GM12878 (cell line): ENCODE results near the gene B9D1. TPM values are rescaled to one million over a fixed set of nuclear protein-coding genes. Genes with fewer than 3 reads are reported as not detected.

Experiments
- ATAC-seq: fragments of 200-7000 bp; cut with Tn5 transposase; 3 replicates; pipeline ENCODE4 v1.9.1; 2020; ENCODE audit warnings: mild to moderate bottlenecking, moderate library complexity
- BruUV-seq: library from RNA; stranded (reverse); fragments of 400-500 nt; replicated peaks from 2 replicates; lab custom pipeline; 2021; lab: Mats Ljungman, UMichigan
- CTCF ChIA-PET: fragments of 300-600 bp; sonication (Branson Sonifier 250); formaldehyde crosslinking; extraction: SDS; loops from one replicate; lab custom pipeline; 2021; ENCODE audit warnings: inconsistent platforms; lab: Yijun Ruan, JAX
- POLR2A ChIA-PET: fragments of 350-600 bp; formaldehyde crosslinking; extraction: SDS; loops from one replicate; lab custom pipeline; 2021; ENCODE audit warnings: inconsistent platforms; lab: Charles Lee
- RAD21 ChIA-PET: fragments of 300-600 bp; sonication (Branson Sonifier 250); formaldehyde crosslinking; loops from one replicate; lab custom pipeline; 2023; ENCODE audit warnings: antibody characterized with exemption; ENCODE audit not compliant: unreplicated experiment; lab: Charles Lee
- SMC1A ChIA-PET: fragments of 300-600 bp; sonication (Branson Sonifier 250); formaldehyde crosslinking; loops from one replicate; lab custom pipeline; 2023; ENCODE audit not compliant: unreplicated experiment, uncharacterized antibody; lab: Charles Lee
- DNase-seq: peaks from one replicate; pipeline ENCODE4 v3.0.0-alpha.2; 2011; ENCODE audit warnings: low read depth, low spot score
- FAIRE-seq: peaks from 3 replicates; lab custom pipeline; 2011; peaks lifted over from hg19 to GRCh38; lab: Jason Lieb, UNC
- H2AFZ ChIP-seq: 2 replicates; pipeline ENCODE4 v1.6.0; 2011; ENCODE audit warnings: low read depth, low read length, control low read depth; ENCODE audit not compliant: control insufficient read depth
- H3K27ac ChIP-seq: 2 replicates; pipeline ENCODE4 v1.5.1; 2011; ENCODE audit warnings: control low read depth; ENCODE audit not compliant: control insufficient read depth, insufficient read depth
- H3K27me3 ChIP-seq, 2 experiments: replicated peaks in 1 of 2; 2 replicates each; pipeline versions ENCODE4 v1.6.0 to v1.6.1; 2011; ENCODE audit warnings: low read length in 1 of 2; ENCODE audit not compliant: control insufficient read depth in 2 of 2, insufficient read depth in 2 of 2
- H3K36me3 ChIP-seq, 2 experiments: 2 replicates each; pipeline ENCODE4 v1.5.1; 2011; ENCODE audit warnings: low read length in 1 of 2; ENCODE audit not compliant: control insufficient read depth in 2 of 2, insufficient read depth in 2 of 2
- H3K4me1 ChIP-seq: 2 replicates; pipeline ENCODE4 v1.6.1; 2011; ENCODE audit warnings: mild to moderate bottlenecking, low read length, moderate library complexity, mixed read lengths; ENCODE audit not compliant: control insufficient read depth, insufficient read depth
- H3K4me2 ChIP-seq: 2 replicates; pipeline ENCODE4 v1.6.0; 2011; ENCODE audit warnings: control low read depth; ENCODE audit not compliant: control insufficient read depth, insufficient read depth
- H3K4me3 ChIP-seq: fragments of 200-600 bp; sonication (generic); 2 replicates; pipeline ENCODE4 v1.5.1; 2016
- H3K79me2 ChIP-seq: 2 replicates; pipeline ENCODE4 v1.6.0; 2011; ENCODE audit warnings: low read length; ENCODE audit not compliant: control insufficient read depth, insufficient read depth
- H3K9ac ChIP-seq: 2 replicates; pipeline ENCODE4 v1.8.0; 2011; ENCODE audit warnings: low read length, control low read depth, mixed read lengths; ENCODE audit not compliant: control insufficient read depth, insufficient read depth
- H3K9me3 ChIP-seq: replicated peaks from 3 replicates; pipeline ENCODE4 v1.5.1; 2011; ENCODE audit warnings: mild to moderate bottlenecking, low read length; ENCODE audit not compliant: control insufficient read depth, insufficient read depth
- H4K20me1 ChIP-seq: 2 replicates; pipeline ENCODE4 v1.6.0; 2011; ENCODE audit not compliant: control insufficient read depth, insufficient read depth
- ASH2L ChIP-seq: fragments of 300-600, 200-600 bp; sonication (generic); IDR thresholded peaks from 2 replicates; pipeline ENCODE4 v1.6.1; 2017; ENCODE audit warnings: low read depth, mild to moderate bottlenecking, borderline replicate concordance
- ETV6 ChIP-seq, 2 experiments: fragments of 450-650 bp in 1 of 2; IDR thresholded peaks in 1 of 2; conservative IDR thresholded peaks in 1 of 2; 2 replicates each; pipeline ENCODE4 v1.6.1; 2014; ENCODE audit warnings: antibody characterized with exemption in 1 of 2, borderline replicate concordance in 1 of 2, low read depth in 1 of 2, mild to moderate bottlenecking in 1 of 2, moderate library complexity in 1 of 2
- KAT2A ChIP-seq: conservative IDR thresholded peaks from 2 replicates; pipeline ENCODE4 v1.6.1; 2011; ENCODE audit warnings: low read depth, low read length; ENCODE audit not compliant: control insufficient read depth
- LARP7 ChIP-seq: fragments of 450-650 bp; IDR thresholded peaks from 2 replicates; pipeline ENCODE4 v1.6.1; 2017; ENCODE audit warnings: mild to moderate bottlenecking
- MYB ChIP-seq: fragments of 150-350 bp; IDR thresholded peaks from 2 replicates; pipeline ENCODE4 v1.6.1; 2014; ENCODE audit warnings: mild to moderate bottlenecking, low read depth, low read length, borderline replicate concordance
- NFYA ChIP-seq: IDR thresholded peaks from 2 replicates; pipeline ENCODE4 v1.6.1; 2011; ENCODE audit warnings: low read depth, mild to moderate bottlenecking, low read length, improper control_type of control experiment, borderline replicate concordance
- POU2F2 ChIP-seq: IDR thresholded peaks from 3 replicates; pipeline ENCODE4 v1.6.1; 2011; ENCODE audit warnings: low read depth, mild to moderate bottlenecking, low read length, borderline replicate concordance
- SMAD1 ChIP-seq: fragments of 450-650 bp; IDR thresholded peaks from 2 replicates; pipeline ENCODE4 v1.6.1; 2018; ENCODE audit warnings: mild to moderate bottlenecking, low read depth; ENCODE audit not compliant: partially characterized antibody
- TAF1 ChIP-seq: IDR thresholded peaks from 2 replicates; pipeline ENCODE4 v1.6.1; 2011; ENCODE audit warnings: mild to moderate bottlenecking, low read depth, low read length, borderline replicate concordance
- YY1 ChIP-seq: IDR thresholded peaks from 2 replicates; pipeline ENCODE4 v1.6.1; 2011; ENCODE audit warnings: low read depth, mild to moderate bottlenecking, low read length
- ZBTB4 ChIP-seq: fragments of 450-650 bp; formaldehyde crosslinking; IDR thresholded peaks from 2 replicates; pipeline ENCODE4 v1.4.0; 2022; ENCODE audit warnings: mild to moderate bottlenecking, moderate library complexity
- ZNF217 ChIP-seq: fragments of 450-650 bp; IDR thresholded peaks from 2 replicates; pipeline ENCODE4 v1.6.1; 2017; ENCODE audit warnings: antibody characterized with exemption, mild to moderate bottlenecking
- WGBS: methylation state at CpG from one replicate; pipeline ENCODE4 v1.1.6; 2016; ENCODE audit warnings: low lambda C conversion rate; ENCODE audit not compliant: insufficient replicate concordance, insufficient coverage; ENCODE audit errors: missing lambda C conversion rate; 5-methylcytosine and 5-hydroxymethylcytosine counted together
- in situ Hi-C: fragments of 300-500 bp; cut with MboI; formaldehyde crosslinking; loops from 9 replicates; pipeline ENCODE4 v1.14.3; 2018; ENCODE audit warnings: mixed read lengths
- intact Hi-C: fragments of 100-400 bp; cut with micrococcal nuclease; formaldehyde crosslinking; loops from one replicate; pipeline ENCODE4 v1.14.2; 2022; ENCODE audit not compliant: unreplicated experiment
- polyA plus RNA-seq, 11 experiments: library from polyadenylated mRNA; depleted of rRNA in 4 of 11; unstranded in 6 of 11; stranded (reverse) in 5 of 11; fragments of >200 nt; fragmentation: Nextera tagmentation in 4 of 11; fragmentation: Illumina TruSeq in 1 of 11; extraction: Ambion mirVana in 4 of 11; extraction: Trizol in 1 of 11; gene quantifications; 1 replicate in 1 of 11; 2 replicates in 10 of 11; pipeline versions ENCODE4 v1.2.1 to v1.2.3, GENCODE V29; 2011 to 2016; ENCODE audit warnings: inconsistent platforms in 2 of 11, missing spikeins in 2 of 11, low read depth in 1 of 11
- total RNA-seq, 4 experiments: library from RNA; depleted of rRNA in 3 of 4; stranded (reverse); fragments of >200 nt in 3 of 4; fragmentation: Illumina TruSeq in 1 of 4; extraction: Trizol in 1 of 4; gene quantifications; 2 replicates each; pipeline versions ENCODE4 v1.2.1 to v1.2.3, GENCODE V29; 2013 to 2021
- TF ChIP-seq, protein P1 (sequence below): IDR thresholded peaks from 2 replicates; pipeline ENCODE4 v1.6.1; 2011; ENCODE audit warnings: low read depth, low read length, improper control_type of control experiment, borderline replicate concordance
- TF ChIP-seq, protein P2 (sequence below): IDR thresholded peaks from 2 replicates; pipeline ENCODE4 v1.6.1; 2012; ENCODE audit warnings: low read length, inconsistent platforms

The B9D1 gene
- total and polyA plus RNA-seq, 10 of the 15 experiments (the other 5 are each of a cell fraction or from before 2014, with no cell fraction given), result 5.9 to 18.3 (median 9.8) TPM

DNA sequence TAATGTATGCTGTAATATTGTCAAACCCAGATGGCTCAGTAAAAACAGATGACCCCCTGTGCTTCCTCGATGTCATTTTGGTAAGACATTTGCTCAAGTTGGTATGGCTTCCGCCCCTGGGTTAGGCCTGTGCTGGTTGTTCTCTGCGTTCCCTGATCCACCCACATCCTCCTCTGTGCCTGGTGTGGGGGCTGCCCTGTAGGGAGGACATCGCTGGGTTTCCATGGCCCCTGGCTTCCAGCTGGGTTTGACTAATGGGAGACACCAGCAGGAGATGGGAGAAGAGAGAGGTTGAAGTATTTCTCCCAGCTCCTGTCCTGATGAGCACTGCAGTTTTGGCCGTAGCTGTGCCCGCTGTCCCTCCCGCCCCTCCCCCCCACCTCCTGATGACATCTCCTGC, 28.9 kb upstream of the B9D1 start:
- CTCF ChIA-PET, result no interaction called here
- in situ Hi-C loops (no loop called here), intact Hi-C loops (no loop called here)
- no peak for ATAC-seq
- no peaks in the 10 kb centered on the region for H3K79me2 ChIP-seq
- no peaks in the 10 kb centered on the region for H4K20me1 ChIP-seq
- H3K27me3 ChIP-seq, result peaks cover 0 to 1% of the 10 kb centered on the region in 2 experiments; a peak in 1 of 4 replicates
- no TSS peak for BruUV-seq
- H2AFZ ChIP-seq, result no peak overlapping the region
- no peak for FAIRE-seq
- H3K36me3 ChIP-seq, result no peaks in the 10 kb centered on the region
- POLR2A ChIA-PET, result no interaction called here
- no peak overlapping the region for H3K9ac ChIP-seq
- no peak for DNase-seq
- no peak overlapping the region for H3K4me2 ChIP-seq
- H3K4me1 ChIP-seq, result no peaks in the 10 kb centered on the region
- SMC1A ChIA-PET, result no interaction called here
- 30% methylated on average over 6 of the region's 7 CpGs for WGBS
- RAD21 ChIA-PET, result no interaction called here
- no peak overlapping the region for H3K4me3 ChIP-seq
- no peaks in the 10 kb centered on the region for H3K9me3 ChIP-seq
- H3K27ac ChIP-seq, result no peak overlapping the region
- TF ChIP-seq YY1 (no peak), SMAD1 (no peak), ZBTB4 (CRISPR knock-in tag) (no peak), TAF1 (no peak), ZNF217 (no peak), KAT2A (no peak), POU2F2 (no peak), LARP7 (no peak), MYB (no peak), NFYA (no peak), ASH2L (no peak), ETV6 (conservative IDR thresholded peaks at IDR 0.05 in 1 of 2, IDR thresholded peaks at IDR 0.05 in 1 of 2; ENCODE audit: borderline replicate concordance in 1 of 2, low read depth in 1 of 2) (no peak)
- TF ChIP-seq, protein P1, sequence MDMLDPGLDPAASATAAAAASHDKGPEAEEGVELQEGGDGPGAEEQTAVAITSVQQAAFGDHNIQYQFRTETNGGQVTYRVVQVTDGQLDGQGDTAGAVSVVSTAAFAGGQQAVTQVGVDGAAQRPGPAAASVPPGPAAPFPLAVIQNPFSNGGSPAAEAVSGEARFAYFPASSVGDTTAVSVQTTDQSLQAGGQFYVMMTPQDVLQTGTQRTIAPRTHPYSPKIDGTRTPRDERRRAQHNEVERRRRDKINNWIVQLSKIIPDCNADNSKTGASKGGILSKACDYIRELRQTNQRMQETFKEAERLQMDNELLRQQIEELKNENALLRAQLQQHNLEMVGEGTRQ, result no peak
- TF ChIP-seq, protein P2, sequence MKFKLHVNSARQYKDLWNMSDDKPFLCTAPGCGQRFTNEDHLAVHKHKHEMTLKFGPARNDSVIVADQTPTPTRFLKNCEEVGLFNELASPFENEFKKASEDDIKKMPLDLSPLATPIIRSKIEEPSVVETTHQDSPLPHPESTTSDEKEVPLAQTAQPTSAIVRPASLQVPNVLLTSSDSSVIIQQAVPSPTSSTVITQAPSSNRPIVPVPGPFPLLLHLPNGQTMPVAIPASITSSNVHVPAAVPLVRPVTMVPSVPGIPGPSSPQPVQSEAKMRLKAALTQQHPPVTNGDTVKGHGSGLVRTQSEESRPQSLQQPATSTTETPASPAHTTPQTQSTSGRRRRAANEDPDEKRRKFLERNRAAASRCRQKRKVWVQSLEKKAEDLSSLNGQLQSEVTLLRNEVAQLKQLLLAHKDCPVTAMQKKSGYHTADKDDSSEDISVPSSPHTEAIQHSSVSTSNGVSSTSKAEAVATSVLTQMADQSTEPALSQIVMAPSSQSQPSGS, result no peak
